H9 (cell line): ENCODE results near the gene SLC25A22. TPM values are rescaled to one million over a fixed set of nuclear protein-coding genes. Genes with fewer than 3 reads are reported as not detected.

Experiments used
- DNase-seq: peaks from one replicate; pipeline ENCODE4 v3.0.0-alpha.2; 2017
- H2AFZ ChIP-seq: one replicate; pipeline ENCODE4 v1.6.1; 2013; ENCODE audit warnings: mild to moderate bottlenecking, low read length, control low read depth, moderate library complexity
- H2AK5ac ChIP-seq: 2 replicates; pipeline ENCODE4 v1.6.1; 2013; ENCODE audit warnings: low read length, control low read depth, mixed read lengths; ENCODE audit not compliant: insufficient read length
- H2BK120ac ChIP-seq: one replicate; pipeline ENCODE4 v1.6.1; 2013; ENCODE audit warnings: low read depth, mild to moderate bottlenecking, low read length, control low read depth, inconsistent platforms; ENCODE audit not compliant: poor library complexity, severe bottlenecking
- H2BK12ac ChIP-seq: 2 replicates; pipeline ENCODE4 v1.6.1; 2013; ENCODE audit warnings: low read length, control low read depth, mixed read lengths, low read depth; ENCODE audit not compliant: insufficient read length
- H2BK15ac ChIP-seq: 2 replicates; pipeline ENCODE4 v1.6.1; 2013; ENCODE audit warnings: low read depth, low read length, control low read depth
- H2BK20ac ChIP-seq: one replicate; pipeline ENCODE4 v1.6.1; 2013; ENCODE audit warnings: low read depth, mild to moderate bottlenecking, low read length, control low read depth, inconsistent platforms; ENCODE audit not compliant: poor library complexity, severe bottlenecking
- H2BK5ac ChIP-seq: 2 replicates; pipeline ENCODE4 v1.6.1; 2013; ENCODE audit warnings: low read length, control low read depth, mixed read lengths; ENCODE audit not compliant: insufficient read length
- H3K14ac ChIP-seq: 2 replicates; pipeline ENCODE4 v1.6.1; 2013; ENCODE audit warnings: low read length, control low read depth; ENCODE audit not compliant: insufficient read depth
- H3K18ac ChIP-seq: 2 replicates; pipeline ENCODE4 v1.6.1; 2013; ENCODE audit warnings: low read depth, mild to moderate bottlenecking, mixed read lengths, low read length, control low read depth; ENCODE audit not compliant: insufficient read length
- H3K23ac ChIP-seq: 2 replicates; pipeline ENCODE4 v1.6.1; 2013; ENCODE audit warnings: low read length, control low read depth, mixed read lengths, low read depth; ENCODE audit not compliant: insufficient read length
- H3K23me2 ChIP-seq: 2 replicates; pipeline ENCODE4 v1.6.1; 2013; ENCODE audit warnings: low read depth, mild to moderate bottlenecking, mixed read lengths, low read length, control low read depth; ENCODE audit not compliant: insufficient read length, poor library complexity, severe bottlenecking
- H3K27ac ChIP-seq: 2 replicates; pipeline ENCODE4 v1.5.1; 2013; ENCODE audit warnings: low read length, control low read depth, mixed read lengths, low read depth; ENCODE audit not compliant: insufficient read length
- H3K27me3 ChIP-seq: 2 replicates; pipeline ENCODE4 v1.6.1; 2013; ENCODE audit warnings: low read length, control low read depth, inconsistent platforms; ENCODE audit not compliant: insufficient read depth
- H3K4ac ChIP-seq: 2 replicates; pipeline ENCODE4 v1.6.1; 2013; ENCODE audit warnings: low read depth, mild to moderate bottlenecking, control low read depth, inconsistent platforms, low read length, moderate library complexity
- H3K4me1 ChIP-seq: 2 replicates; pipeline ENCODE4 v1.6.1; 2013; ENCODE audit warnings: low read length, control low read depth, inconsistent platforms; ENCODE audit not compliant: insufficient read depth
- H3K4me2 ChIP-seq: 2 replicates; pipeline ENCODE4 v1.6.1; 2013; ENCODE audit warnings: low read length, control low read depth, mixed read lengths; ENCODE audit not compliant: insufficient read length, insufficient read depth
- H3K56ac ChIP-seq: 2 replicates; pipeline ENCODE4 v1.6.1; 2013; ENCODE audit warnings: low read depth, mild to moderate bottlenecking, mixed read lengths, low read length, control low read depth; ENCODE audit not compliant: insufficient read length
- H3K79me1 ChIP-seq: 2 replicates; pipeline ENCODE4 v1.6.1; 2013; ENCODE audit warnings: low read depth, mild to moderate bottlenecking, moderate library complexity, low read length, control low read depth, inconsistent platforms; ENCODE audit not compliant: insufficient read depth, poor library complexity, severe bottlenecking
- H3K79me2 ChIP-seq: 2 replicates; pipeline ENCODE4 v1.6.1; 2013; ENCODE audit warnings: low read length, control low read depth, inconsistent platforms; ENCODE audit not compliant: insufficient read depth
- H3K9ac ChIP-seq: 2 replicates; pipeline ENCODE4 v1.6.1; 2013; ENCODE audit warnings: low read length, control low read depth, mixed read lengths; ENCODE audit not compliant: insufficient read length; ENCODE audit errors: extremely low read depth
- H3K9me3 ChIP-seq: one replicate; pipeline ENCODE4 v1.6.1; 2013; ENCODE audit warnings: low read depth, low read length, inconsistent platforms; ENCODE audit not compliant: control insufficient read depth
- H3T11ph ChIP-seq: one replicate; pipeline ENCODE4 v1.6.1; 2013; ENCODE audit warnings: mild to moderate bottlenecking, low read length, control low read depth, inconsistent platforms
- H4K20me1 ChIP-seq: one replicate; pipeline ENCODE4 v1.6.1; 2013; ENCODE audit not compliant: control insufficient read depth, insufficient read length, insufficient read depth
- H4K5ac ChIP-seq: 2 replicates; pipeline ENCODE4 v1.6.1; 2013; ENCODE audit warnings: low read depth, mild to moderate bottlenecking, mixed read lengths, low read length, control low read depth; ENCODE audit not compliant: insufficient read length
- H4K8ac ChIP-seq: replicated peaks from 2 replicates; pipeline ENCODE4 v1.6.1; 2013; ENCODE audit warnings: low read length, control low read depth, mixed read lengths, low read depth; ENCODE audit not compliant: insufficient read length
- H4K91ac ChIP-seq: 2 replicates; pipeline ENCODE4 v1.6.1; 2013; ENCODE audit warnings: low read depth, mild to moderate bottlenecking, moderate library complexity, mixed read lengths, low read length, control low read depth; ENCODE audit not compliant: insufficient read length
- H3K27ac Mint-ChIP-seq, 3 experiments: 2 replicates in 2 of 3; 3 replicates in 1 of 3; pipeline ENCODE4 v1.8.0; 2020 to 2021; ENCODE audit warnings: mixed read lengths in 3 of 3, mild to moderate bottlenecking in 1 of 3, moderate library complexity in 1 of 3
- H3K27me3 Mint-ChIP-seq: 2 replicates; pipeline ENCODE4 v1.8.0; 2021; ENCODE audit warnings: low read depth, mild to moderate bottlenecking, moderate library complexity, mixed read lengths
- H3K36me3 Mint-ChIP-seq, 3 experiments: 2 replicates in 2 of 3; 3 replicates in 1 of 3; pipeline ENCODE4 v1.8.0; 2020 to 2021; ENCODE audit warnings: low read depth in 3 of 3, mixed read lengths in 3 of 3; ENCODE audit not compliant: insufficient read depth in 1 of 3
- H3K4me1 Mint-ChIP-seq, 2 experiments: 2 replicates each; pipeline ENCODE4 v1.8.0; 2020; ENCODE audit warnings: mixed read lengths in 2 of 2
- H3K4me3 Mint-ChIP-seq, 2 experiments: 2 replicates in 1 of 2; 3 replicates in 1 of 2; pipeline ENCODE4 v1.8.0; 2020 to 2021; ENCODE audit warnings: mild to moderate bottlenecking in 2 of 2, mixed read lengths in 2 of 2, moderate library complexity in 1 of 2
- H3K9me3 Mint-ChIP-seq, 2 experiments: 2 replicates in 1 of 2; 3 replicates in 1 of 2; pipeline ENCODE4 v1.8.0; 2020; ENCODE audit warnings: mild to moderate bottlenecking in 2 of 2, mixed read lengths in 2 of 2, moderate library complexity in 1 of 2
- WGBS: extraction: QIAGEN DNeasy Blood & Tissue Kit; methylation state at CpG from one replicate; pipeline ENCODE4 v1.1.7; 2013; ENCODE audit warnings: missing lambda C conversion rate, low lambda C conversion rate, mixed read lengths; ENCODE audit not compliant: insufficient read length; ENCODE audit errors: extremely low coverage; 5-methylcytosine and 5-hydroxymethylcytosine counted together
- total RNA-seq: library from RNA; stranded (reverse); gene quantifications from 2 replicates; pipeline ENCODE4 v1.2.1, GENCODE V29; 2021
- TF ChIP-seq, protein P1 (sequence below): fragments of 200-600 bp; sonication (generic); conservative IDR thresholded peaks from 3 replicates; pipeline ENCODE4 v1.8.0; 2021; ENCODE audit warnings: antibody characterized with exemption, mild to moderate bottlenecking

The SLC25A22 gene
- total RNA-seq, 1 experiment from 2014 or later = 51.9 TPM

DNA sequence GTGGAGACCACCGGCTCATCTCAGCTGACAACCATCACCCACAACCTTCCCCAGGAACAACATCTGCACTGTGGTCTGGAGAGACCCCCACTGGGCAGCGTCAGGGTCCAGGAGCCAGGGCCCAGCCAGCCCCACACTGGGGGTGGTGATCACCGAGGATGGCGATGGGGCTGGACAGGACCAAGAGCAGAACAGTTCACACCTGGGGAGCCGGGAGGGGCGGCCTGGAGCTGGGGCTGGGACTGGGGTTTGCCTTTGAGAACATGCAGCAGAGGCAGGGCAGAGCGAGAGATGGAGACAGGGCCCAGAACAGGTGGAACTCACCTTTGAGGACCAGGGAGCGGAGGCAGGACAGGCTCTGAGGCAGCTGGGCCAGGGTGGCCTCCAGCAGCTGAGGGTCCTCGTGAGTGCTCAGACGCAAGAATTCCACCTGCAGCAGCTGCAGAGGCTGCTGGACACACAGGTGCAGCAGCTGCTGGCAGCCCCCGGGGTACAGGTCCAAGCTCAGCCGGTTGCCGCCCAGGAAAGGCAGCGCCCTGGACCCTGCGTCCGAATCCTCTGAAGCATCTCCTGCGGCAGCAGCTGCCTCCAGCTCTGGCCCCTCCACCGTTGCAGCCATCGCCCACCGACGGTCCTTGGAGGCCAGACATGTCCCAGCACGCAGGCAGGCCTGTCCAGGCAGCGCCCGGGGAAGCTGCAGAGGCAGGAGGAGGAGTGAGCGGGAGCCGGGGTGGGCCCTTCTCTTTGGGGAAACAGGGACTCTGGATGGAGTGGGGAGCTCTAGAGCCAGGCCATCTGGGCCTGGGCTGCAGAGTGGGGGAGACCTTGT, 5.9 kb upstream of the SLC25A22 start:
- Histone ChIP-seq H2BK120ac (no peak overlapping the region), H3K4me1 (no peaks in the 10 kb centered on the region), H3K4ac (no peak overlapping the region), H2BK5ac (no peak overlapping the region), H3K14ac (no peak overlapping the region), H2AFZ (no peak overlapping the region), H2BK15ac (no peak overlapping the region), H4K20me1 (no peaks in the 10 kb centered on the region), H2BK20ac (no peak overlapping the region), H3T11ph (no peak overlapping the region), H3K79me2 (no peaks in the 10 kb centered on the region), H3K27ac (no peak overlapping the region), H3K23ac (no peak overlapping the region), H2BK12ac (no peak overlapping the region), H3K56ac (no peak overlapping the region), H2AK5ac (no peak overlapping the region), H4K91ac (no peak overlapping the region), H3K9ac (no peak overlapping the region), H3K4me2 (peak overlapping the region; percentile 56), H3K9me3 (no peaks in the 10 kb centered on the region), H3K23me2 (peaks cover 11% of the 10 kb centered on the region), H4K5ac (no peak overlapping the region), H3K79me1 (no peaks in the 10 kb centered on the region), H3K18ac (no peak overlapping the region), H3K27me3 (no peaks in the 10 kb centered on the region), H4K8ac (no peak overlapping the region)
- no peak for DNase-seq
- H3K4me1 Mint-ChIP-seq = peaks cover 11 to 19% of the 10 kb centered on the region in 2 experiments
- no peak overlapping the region for H3K27ac Mint-ChIP-seq
- peak overlapping the region; percentile 64 to 79 for H3K4me3 Mint-ChIP-seq
- no CpG with 5 or more reads among the region's 26 CpGs for WGBS
- peaks cover 2 to 8% (median 8%) of the 10 kb centered on the region in 3 experiments; a peak in 5 of 7 replicates for H3K36me3 Mint-ChIP-seq
- no peaks in the 10 kb centered on the region for H3K27me3 Mint-ChIP-seq
- H3K9me3 Mint-ChIP-seq = no peaks in the 10 kb centered on the region
- TF ChIP-seq, protein P1, sequence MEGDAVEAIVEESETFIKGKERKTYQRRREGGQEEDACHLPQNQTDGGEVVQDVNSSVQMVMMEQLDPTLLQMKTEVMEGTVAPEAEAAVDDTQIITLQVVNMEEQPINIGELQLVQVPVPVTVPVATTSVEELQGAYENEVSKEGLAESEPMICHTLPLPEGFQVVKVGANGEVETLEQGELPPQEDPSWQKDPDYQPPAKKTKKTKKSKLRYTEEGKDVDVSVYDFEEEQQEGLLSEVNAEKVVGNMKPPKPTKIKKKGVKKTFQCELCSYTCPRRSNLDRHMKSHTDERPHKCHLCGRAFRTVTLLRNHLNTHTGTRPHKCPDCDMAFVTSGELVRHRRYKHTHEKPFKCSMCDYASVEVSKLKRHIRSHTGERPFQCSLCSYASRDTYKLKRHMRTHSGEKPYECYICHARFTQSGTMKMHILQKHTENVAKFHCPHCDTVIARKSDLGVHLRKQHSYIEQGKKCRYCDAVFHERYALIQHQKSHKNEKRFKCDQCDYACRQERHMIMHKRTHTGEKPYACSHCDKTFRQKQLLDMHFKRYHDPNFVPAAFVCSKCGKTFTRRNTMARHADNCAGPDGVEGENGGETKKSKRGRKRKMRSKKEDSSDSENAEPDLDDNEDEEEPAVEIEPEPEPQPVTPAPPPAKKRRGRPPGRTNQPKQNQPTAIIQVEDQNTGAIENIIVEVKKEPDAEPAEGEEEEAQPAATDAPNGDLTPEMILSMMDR = no peak
